ENCODE data around the gene CHSY3. TPM values are rescaled to one million over a fixed set of nuclear protein-coding genes. Genes with fewer than 3 reads are reported as not detected.

Gene CHSY3
- total and polyA plus RNA-seq, 2 experiments from 2014 or later, result 0.44 to 3.0 TPM

DNA sequence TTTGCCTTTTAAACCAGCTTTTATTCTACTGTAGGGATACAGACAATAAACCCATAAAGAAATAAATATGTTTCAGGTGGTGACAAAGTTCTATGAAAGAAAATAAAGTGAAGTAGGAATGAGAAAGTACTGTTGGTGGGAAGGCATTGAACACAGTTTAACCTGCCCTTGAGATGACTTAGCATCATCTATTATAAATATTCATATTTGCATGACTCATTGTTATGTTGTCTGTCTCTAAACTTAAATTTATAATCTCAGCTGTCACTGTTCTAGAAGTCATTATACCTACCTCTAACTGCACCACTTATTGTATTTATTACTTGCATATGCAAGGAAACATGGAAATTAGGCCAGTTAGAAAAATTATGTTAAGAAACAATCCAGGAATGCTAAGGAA lies 202.2 kb downstream of the CHSY3 start:
- TF ChIP-seq POLR2AphosphoS5 (IDR thresholded peaks at IDR 0.05; ENCODE audit: low read depth) (no peak), ZNF114 (CRISPR knock-in tag; IDR thresholded peaks at IDR 0.05) (no peak), CREB1 (CRISPR knock-in tag; IDR thresholded peaks at IDR 0.05; ENCODE audit: low read depth) (no peak), JUNB (IDR thresholded peaks at IDR 0.05; ENCODE audit: unreplicated experiment) (no peak), EZH2 (IDR thresholded peaks at IDR 0.05; ENCODE audit: low read depth, unreplicated experiment) (no peak), STAT1 (IDR thresholded peaks at IDR 0.05; ENCODE audit: unreplicated experiment) (no peak), ZNF462 (CRISPR knock-in tag; IDR thresholded peaks at IDR 0.05) (no peak), EZH2phosphoT487 (IDR thresholded peaks at IDR 0.05; ENCODE audit: unreplicated experiment) (no peak), ZNF331 (CRISPR knock-in tag; IDR thresholded peaks at IDR 0.05; ENCODE audit: low read depth) (no peak), NANOG (IDR thresholded peaks at IDR 0.05; ENCODE audit: borderline replicate concordance) (no peak), CTCF (conservative IDR thresholded peaks at IDR 0.05; ENCODE audit: low read depth in 2 of 2) (no peak), ETS1 (IDR thresholded peaks at IDR 0.05) (no peak)
- TF ChIP-seq, protein P1, sequence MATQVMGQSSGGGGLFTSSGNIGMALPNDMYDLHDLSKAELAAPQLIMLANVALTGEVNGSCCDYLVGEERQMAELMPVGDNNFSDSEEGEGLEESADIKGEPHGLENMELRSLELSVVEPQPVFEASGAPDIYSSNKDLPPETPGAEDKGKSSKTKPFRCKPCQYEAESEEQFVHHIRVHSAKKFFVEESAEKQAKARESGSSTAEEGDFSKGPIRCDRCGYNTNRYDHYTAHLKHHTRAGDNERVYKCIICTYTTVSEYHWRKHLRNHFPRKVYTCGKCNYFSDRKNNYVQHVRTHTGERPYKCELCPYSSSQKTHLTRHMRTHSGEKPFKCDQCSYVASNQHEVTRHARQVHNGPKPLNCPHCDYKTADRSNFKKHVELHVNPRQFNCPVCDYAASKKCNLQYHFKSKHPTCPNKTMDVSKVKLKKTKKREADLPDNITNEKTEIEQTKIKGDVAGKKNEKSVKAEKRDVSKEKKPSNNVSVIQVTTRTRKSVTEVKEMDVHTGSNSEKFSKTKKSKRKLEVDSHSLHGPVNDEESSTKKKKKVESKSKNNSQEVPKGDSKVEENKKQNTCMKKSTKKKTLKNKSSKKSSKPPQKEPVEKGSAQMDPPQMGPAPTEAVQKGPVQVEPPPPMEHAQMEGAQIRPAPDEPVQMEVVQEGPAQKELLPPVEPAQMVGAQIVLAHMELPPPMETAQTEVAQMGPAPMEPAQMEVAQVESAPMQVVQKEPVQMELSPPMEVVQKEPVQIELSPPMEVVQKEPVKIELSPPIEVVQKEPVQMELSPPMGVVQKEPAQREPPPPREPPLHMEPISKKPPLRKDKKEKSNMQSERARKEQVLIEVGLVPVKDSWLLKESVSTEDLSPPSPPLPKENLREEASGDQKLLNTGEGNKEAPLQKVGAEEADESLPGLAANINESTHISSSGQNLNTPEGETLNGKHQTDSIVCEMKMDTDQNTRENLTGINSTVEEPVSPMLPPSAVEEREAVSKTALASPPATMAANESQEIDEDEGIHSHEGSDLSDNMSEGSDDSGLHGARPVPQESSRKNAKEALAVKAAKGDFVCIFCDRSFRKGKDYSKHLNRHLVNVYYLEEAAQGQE (IDR thresholded peaks at IDR 0.05; ENCODE audit: unreplicated experiment), result no peak
- ATAC-seq (no peak), DNase-seq (ENCODE audit: low spot score) (no peak)
- Histone ChIP-seq H3K4me1 (ENCODE audit: insufficient read depth) (no peaks in the 10 kb centered on the region), H3K79me2 (replicated peaks; ENCODE audit: insufficient read depth) (no peaks in the 10 kb centered on the region), H4K20me1 (replicated peaks; ENCODE audit: insufficient read depth) (no peaks in the 10 kb centered on the region), H3K4me2 (no peak overlapping the region), H2AFZ (no peak overlapping the region), H3K9me2 (ENCODE audit: insufficient read depth) (no peaks in the 10 kb centered on the region), H3K4me3 (no peak overlapping the region), H3K27me3 (ENCODE audit: insufficient read depth) (no peaks in the 10 kb centered on the region), H3F3A (replicated peaks; ENCODE audit: low read depth) (no peaks in the 10 kb centered on the region), H3K36me3 (ENCODE audit: insufficient read depth) (no peaks in the 10 kb centered on the region), H3K27ac (ENCODE audit: low read depth) (no peak overlapping the region)
- no peaks in the 10 kb centered on the region for H3K36me3 Mint-ChIP-seq (ENCODE audit: low read depth)
- H3K4me3 Mint-ChIP-seq, result no peak overlapping the region
- no peaks in the 10 kb centered on the region for H3K4me1 Mint-ChIP-seq
- H3K27ac Mint-ChIP-seq, result no peak overlapping the region
- no peaks in the 10 kb centered on the region for H3K9me3 Mint-ChIP-seq
- H3K27me3 Mint-ChIP-seq (ENCODE audit: insufficient read depth, low read depth, poor library complexity), result no peaks in the 10 kb centered on the region

Measured in GM23338 (cell line).